Activated CD8-positive, alpha-beta T cell treated with anti-CD3 and anti-CD28 coated beads for 36 hours (primary cell): ENCODE results near the gene SYPL1. TPM values are rescaled to one million over a fixed set of nuclear protein-coding genes. Genes with fewer than 3 reads are reported as not detected.

Experiments
- ATAC-seq: fragments of 200-7000 bp; cut with Tn5 transposase; one replicate; pipeline ENCODE4 v1.10.0; 2021; ENCODE audit warnings: mild to moderate bottlenecking, moderate library complexity
- CTCF ChIA-PET: fragments of 350-600 bp; sonication (Branson Sonifier 250); formaldehyde crosslinking; loops from one replicate; lab custom pipeline; 2021; ENCODE audit warnings: antibody characterized with exemption; lab: Charles Lee
- POLR2A ChIA-PET: fragments of 350-600 bp; sonication (Branson Sonifier 250); formaldehyde crosslinking; loops from one replicate; lab custom pipeline; 2021; ENCODE audit warnings: antibody characterized with exemption; lab: Charles Lee
- DNase-seq: peaks from one replicate; pipeline ENCODE4 v3.0.0-alpha.2; 2020
- H3K27ac Mint-ChIP-seq: one replicate; pipeline ENCODE4 v1.8.0; 2021; ENCODE audit warnings: mild to moderate bottlenecking, mixed read lengths
- H3K27me3 Mint-ChIP-seq: one replicate; pipeline ENCODE4 v1.8.0; 2021; ENCODE audit warnings: mixed read lengths
- H3K36me3 Mint-ChIP-seq: one replicate; pipeline ENCODE4 v1.8.0; 2021; ENCODE audit warnings: low read depth, mixed read lengths
- H3K4me1 Mint-ChIP-seq: one replicate; pipeline ENCODE4 v1.8.0; 2021; ENCODE audit warnings: low read depth, mixed read lengths
- H3K4me3 Mint-ChIP-seq: one replicate; pipeline ENCODE4 v1.8.0; 2021; ENCODE audit warnings: mild to moderate bottlenecking, moderate library complexity, mixed read lengths
- H3K9me3 Mint-ChIP-seq: one replicate; pipeline ENCODE4 v1.8.0; 2021; ENCODE audit warnings: mixed read lengths
- intact Hi-C: fragments of 100-400 bp; cut with micrococcal nuclease; formaldehyde crosslinking; loops from one replicate; pipeline ENCODE4 v1.10.0; 2022
- total RNA-seq, 2 experiments: library from RNA; stranded (reverse); gene quantifications; one replicate each; pipeline ENCODE4 v1.2.3, GENCODE V29; 2021
- TF ChIP-seq, protein P1 (sequence below): fragments of 200-600 bp; IDR thresholded peaks from one replicate; pipeline ENCODE4 v1.8.0; 2022; ENCODE audit warnings: antibody characterized with exemption, mild to moderate bottlenecking

Gene SYPL1
- total RNA-seq, 2 experiments from 2014 or later: 40.1 to 44.6 TPM

DNA sequence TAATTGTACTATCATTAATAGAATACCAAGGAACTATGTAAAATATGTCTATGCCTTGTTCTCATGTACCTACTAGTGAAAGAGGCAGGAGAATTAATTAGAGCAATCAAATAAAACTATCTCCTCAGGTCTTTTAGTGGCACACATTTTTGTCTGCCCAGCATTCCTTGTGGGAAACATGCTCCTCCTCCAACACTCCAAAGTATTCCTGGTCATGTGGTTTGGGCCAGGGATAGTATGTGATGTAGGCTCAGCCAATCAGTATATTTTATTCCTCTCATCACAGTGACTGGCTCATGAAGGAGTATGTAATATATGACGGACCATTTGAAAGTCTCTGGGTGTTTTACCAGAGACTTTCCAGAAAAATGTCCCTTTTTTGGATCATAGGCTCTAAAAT, 16.7 kb upstream of the SYPL1 start:
- ATAC-seq: no peak
- CTCF ChIA-PET: interaction anchor here (1.6 kb wide), 1 partner anchor 72 kb away, joined by 3 read pairs; no protein-coding TSS in a partner anchor
- Mint-ChIP-seq H3K36me3 (no peaks in the 10 kb centered on the region), H3K27ac (no peak overlapping the region), H3K27me3 (peaks cover 1% of the 10 kb centered on the region), H3K4me3 (no peak overlapping the region), H3K4me1 (peaks cover 10% of the 10 kb centered on the region), H3K9me3 (no peaks in the 10 kb centered on the region)
- POLR2A ChIA-PET: no interaction called here
- intact Hi-C loops: no loop called here
- no peak for DNase-seq
- TF ChIP-seq, protein P1, sequence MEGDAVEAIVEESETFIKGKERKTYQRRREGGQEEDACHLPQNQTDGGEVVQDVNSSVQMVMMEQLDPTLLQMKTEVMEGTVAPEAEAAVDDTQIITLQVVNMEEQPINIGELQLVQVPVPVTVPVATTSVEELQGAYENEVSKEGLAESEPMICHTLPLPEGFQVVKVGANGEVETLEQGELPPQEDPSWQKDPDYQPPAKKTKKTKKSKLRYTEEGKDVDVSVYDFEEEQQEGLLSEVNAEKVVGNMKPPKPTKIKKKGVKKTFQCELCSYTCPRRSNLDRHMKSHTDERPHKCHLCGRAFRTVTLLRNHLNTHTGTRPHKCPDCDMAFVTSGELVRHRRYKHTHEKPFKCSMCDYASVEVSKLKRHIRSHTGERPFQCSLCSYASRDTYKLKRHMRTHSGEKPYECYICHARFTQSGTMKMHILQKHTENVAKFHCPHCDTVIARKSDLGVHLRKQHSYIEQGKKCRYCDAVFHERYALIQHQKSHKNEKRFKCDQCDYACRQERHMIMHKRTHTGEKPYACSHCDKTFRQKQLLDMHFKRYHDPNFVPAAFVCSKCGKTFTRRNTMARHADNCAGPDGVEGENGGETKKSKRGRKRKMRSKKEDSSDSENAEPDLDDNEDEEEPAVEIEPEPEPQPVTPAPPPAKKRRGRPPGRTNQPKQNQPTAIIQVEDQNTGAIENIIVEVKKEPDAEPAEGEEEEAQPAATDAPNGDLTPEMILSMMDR: no peak

DNA sequence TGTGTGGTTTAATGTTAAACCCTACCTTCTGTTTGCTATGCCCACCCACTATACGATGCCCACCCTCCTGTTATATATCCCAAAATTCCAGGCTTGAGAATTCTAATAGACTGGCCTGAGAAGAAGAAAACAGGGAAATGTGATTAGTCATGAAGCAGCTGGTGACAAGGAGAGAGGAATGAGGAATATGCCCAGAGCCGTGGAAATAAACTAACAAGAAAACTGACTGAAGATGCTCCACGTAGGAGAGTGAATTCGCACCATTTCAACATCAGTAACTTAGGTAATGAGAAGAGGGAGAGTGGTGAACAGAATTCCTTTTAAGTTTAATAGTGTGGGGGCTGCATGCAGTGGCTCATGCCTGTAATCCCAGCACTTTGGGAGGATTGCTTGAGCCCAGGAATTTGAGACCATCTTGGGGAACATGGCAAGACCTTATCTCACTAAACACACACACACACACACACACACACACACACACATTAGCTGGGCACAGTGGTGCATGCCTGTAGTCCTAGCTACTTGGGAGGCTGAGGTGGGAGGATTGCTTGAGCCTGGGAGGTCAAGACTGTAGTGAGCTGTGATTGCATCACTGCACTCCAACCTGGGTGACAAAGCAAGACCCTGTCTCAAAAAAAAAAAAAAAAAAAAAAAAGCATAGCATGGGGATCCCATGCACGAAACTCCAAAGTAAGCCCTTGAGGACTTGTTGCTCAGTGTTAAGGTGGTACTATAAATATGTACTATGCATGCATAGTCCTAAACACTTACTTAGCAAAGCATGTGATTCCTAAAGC, 16.1 kb upstream of the SYPL1 start:
- CTCF ChIA-PET: no interaction called here

GRCh38 chr7:106126170-106126938, 14.2 kb upstream of the SYPL1 start:
- Mint-ChIP-seq H3K27me3 (no peaks in the 10 kb centered on the region), H3K27ac (peak overlapping the region; percentile 17), H3K9me3 (no peaks in the 10 kb centered on the region), H3K36me3 (no peaks in the 10 kb centered on the region), H3K4me3 (peak overlapping the region; percentile 56), H3K4me1 (peaks cover 14% of the 10 kb centered on the region)
- ChIA-PET CTCF (interaction anchor here (0.8 to 2.4 kb wide), 6 partner anchors 9 to 366 kb away, joined by 3 to 15 read pairs (median 5); no protein-coding TSS in a partner anchor), POLR2A (interaction anchor here (0.6 to 1.2 kb wide), 5 partner anchors 14 to 63 kb away, joined by 3 to 4 read pairs (median 3); partner anchors contain the start of gene SYPL1)
- DNase-seq (peak; percentile 74), ATAC-seq (peak; percentile 79)
- TF ChIP-seq, protein P1: no peak
- intact Hi-C loops: no loop called here

More for the DNA sequence above, 16.1 kb upstream of the SYPL1 start:
- intact Hi-C loops: no loop called here
- POLR2A ChIA-PET: no interaction called here
- Mint-ChIP-seq H3K4me3 (no peak overlapping the region), H3K27me3 (peaks cover 1% of the 10 kb centered on the region), H3K36me3 (no peaks in the 10 kb centered on the region), H3K9me3 (no peaks in the 10 kb centered on the region), H3K4me1 (peaks cover 10% of the 10 kb centered on the region), H3K27ac (no peak overlapping the region)
- TF ChIP-seq, protein P1: no peak
- DNase-seq: no peak
- ATAC-seq: no peak

- ATAC-seq: no peak
- TF ChIP-seq, protein P1: no peak
- no peaks in the 10 kb centered on the region for H3K9me3 Mint-ChIP-seq
- H3K4me3 Mint-ChIP-seq: no peak overlapping the region
- DNase-seq: no peak
- POLR2A ChIA-PET: interaction anchor here (0.9 to 1.1 kb wide), 3 partner anchors 13 to 62 kb away, joined by 3 read pairs; partner anchors contain the start of gene SYPL1
- H3K27ac Mint-ChIP-seq: no peak overlapping the region
- CTCF ChIA-PET: interaction anchor here (1.2 to 2.4 kb wide), 5 partner anchors 9 to 68 kb away, joined by 3 to 15 read pairs (median 6); no protein-coding TSS in a partner anchor
- no peaks in the 10 kb centered on the region for H3K36me3 Mint-ChIP-seq
- intact Hi-C loops: no loop called here
- H3K27me3 Mint-ChIP-seq: no peaks in the 10 kb centered on the region
- H3K4me1 Mint-ChIP-seq: peaks cover 18% of the 10 kb centered on the region
Observed at GRCh38 chr7:106125417-106125816, 13.3 kb upstream of the SYPL1 start.
